Muscle of leg (tissue), 11 donors: ENCODE measurements around the gene EFCAB6. TPM values are rescaled to one million over a fixed set of nuclear protein-coding genes. Genes with fewer than 3 reads are reported as not detected.

Experiments used
- DNase-seq: peaks from one replicate; pipeline ENCODE4 v3.0.0; 2013
- H3K27ac ChIP-seq: one replicate; pipeline ENCODE4 v1.5.1; 2013; ENCODE audit warnings: mild to moderate bottlenecking, low read length, control low read depth
- H3K27me3 ChIP-seq: one replicate; pipeline ENCODE4 v1.6.1; 2013; ENCODE audit warnings: low read length; ENCODE audit not compliant: control insufficient read depth, insufficient read depth
- H3K36me3 ChIP-seq: one replicate; pipeline ENCODE4 v1.6.1; 2013; ENCODE audit warnings: low read length; ENCODE audit not compliant: control insufficient read depth, insufficient read depth
- H3K4me1 ChIP-seq: one replicate; pipeline ENCODE4 v1.6.1; 2013; ENCODE audit warnings: low read length; ENCODE audit not compliant: control insufficient read depth, insufficient read depth
- H3K4me3 ChIP-seq: one replicate; pipeline ENCODE4 v1.5.1; 2013; ENCODE audit warnings: low read length, control low read depth
- H3K9me3 ChIP-seq: replicated peaks from 2 replicates; pipeline ENCODE4 v1.6.1; 2013; ENCODE audit warnings: low read depth, low read length; ENCODE audit not compliant: control insufficient read depth
- WGBS: methylation state at CpG from one replicate; pipeline ENCODE4 v1.1.5; 2013; ENCODE audit warnings: missing lambda C conversion rate; ENCODE audit not compliant: insufficient coverage; 5-methylcytosine and 5-hydroxymethylcytosine counted together
- polyA plus RNA-seq, 8 donors: library from polyadenylated mRNA; unstranded; fragments of 120-200 nt; gene quantifications; one replicate each; pipeline versions ENCODE4 v1.2.1 to v1.2.3, GENCODE V29; 2013; ENCODE audit warnings: inconsistent platforms in 1 of 8, low replicate concordance in 1 of 8; ENCODE audit not compliant: insufficient read length in 8 of 8, insufficient read depth in 1 of 8
- total RNA-seq: library from RNA; stranded (reverse); fragments of 120-200 nt; gene quantifications from one replicate; pipeline ENCODE4 v1.2.4, GENCODE V29; 2013

EFCAB6 gene
- total and polyA plus RNA-seq, 9 donors = 0.63 to 1.6 (median 1.1) TPM

DNA sequence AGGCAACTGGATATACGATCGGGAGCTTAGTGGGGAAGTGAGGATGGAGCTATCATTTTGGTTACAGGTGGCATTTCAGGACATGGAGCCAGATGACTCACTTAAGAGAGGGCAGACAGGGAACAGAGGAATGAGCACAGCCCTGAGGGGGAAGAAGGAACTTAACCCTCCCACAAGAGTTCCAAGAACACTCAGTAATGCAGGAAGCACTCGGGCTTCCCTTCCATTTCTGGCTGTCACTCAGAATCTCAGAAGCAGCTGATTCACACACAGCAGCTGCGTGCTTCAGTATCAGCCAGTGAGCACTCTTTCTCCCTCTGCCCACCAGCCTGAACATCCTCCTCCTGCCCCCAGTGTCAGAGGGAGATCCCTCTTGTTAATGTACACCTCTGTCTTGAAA, 34.8 kb downstream of the EFCAB6 start:
- 46% methylated on average over 4 of the region's 4 CpGs for WGBS
- DNase-seq = peak; percentile 39
- Histone ChIP-seq H3K27ac (no peak overlapping the region), H3K9me3 (no peaks in the 10 kb centered on the region), H3K4me3 (no peak overlapping the region), H3K27me3 (no peaks in the 10 kb centered on the region), H3K4me1 (no peaks in the 10 kb centered on the region), H3K36me3 (no peaks in the 10 kb centered on the region)

GRCh38 chr22:43776081-43776670, 35.9 kb downstream of the EFCAB6 start:
- no peaks in the 10 kb centered on the region for H3K27me3 ChIP-seq
- DNase-seq = no peak
- H3K9me3 ChIP-seq = no peaks in the 10 kb centered on the region
- no peaks in the 10 kb centered on the region for H3K36me3 ChIP-seq
- WGBS = 96% methylated on average over 4 of the region's 9 CpGs
- no peaks in the 10 kb centered on the region for H3K4me1 ChIP-seq
- no peak overlapping the region for H3K4me3 ChIP-seq
- no peak overlapping the region for H3K27ac ChIP-seq

- no peak for DNase-seq
- H3K27me3 ChIP-seq = no peaks in the 10 kb centered on the region
- H3K4me1 ChIP-seq = no peaks in the 10 kb centered on the region
- no peaks in the 10 kb centered on the region for H3K9me3 ChIP-seq
- 79% methylated on average over 18 of the region's 21 CpGs for WGBS
- no peak overlapping the region for H3K27ac ChIP-seq
- H3K4me3 ChIP-seq = no peak overlapping the region
- H3K36me3 ChIP-seq = no peaks in the 10 kb centered on the region
Measured at GRCh38 chr22:43774318-43774915, 37.7 kb downstream of the EFCAB6 start.

- Histone ChIP-seq H3K27me3 (no peaks in the 10 kb centered on the region), H3K9me3 (no peaks in the 10 kb centered on the region), H3K27ac (no peak overlapping the region), H3K4me1 (no peaks in the 10 kb centered on the region), H3K36me3 (no peaks in the 10 kb centered on the region), H3K4me3 (no peak overlapping the region)
- WGBS = 78% methylated on average over 3 of the region's 6 CpGs
- peak; percentile 12 for DNase-seq
Measured at GRCh38 chr22:43772831-43773230, 39.3 kb downstream of the EFCAB6 start.

DNA sequence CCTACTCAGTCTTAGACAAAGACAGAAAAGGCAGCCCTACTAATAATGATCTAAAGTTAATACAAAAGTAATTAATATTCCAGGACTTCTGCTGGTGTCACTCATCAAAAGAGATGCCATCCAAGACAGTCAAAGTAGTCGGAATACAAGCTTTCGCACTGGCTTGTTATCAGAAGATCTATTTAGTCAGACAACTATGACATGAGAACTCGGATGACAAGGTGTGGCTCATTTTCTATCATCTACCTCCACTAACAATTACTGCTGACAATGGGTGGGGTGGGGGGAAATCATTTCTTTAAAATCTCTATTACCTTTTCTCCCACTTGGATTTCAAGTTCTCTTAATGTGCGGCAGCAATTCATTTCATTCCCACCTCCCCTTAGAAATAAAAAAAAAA, 56.7 kb downstream of the EFCAB6 start:
- Histone ChIP-seq H3K4me3 (no peak overlapping the region), H3K9me3 (no peaks in the 10 kb centered on the region), H3K27ac (no peak overlapping the region), H3K27me3 (no peaks in the 10 kb centered on the region), H3K36me3 (no peaks in the 10 kb centered on the region), H3K4me1 (no peaks in the 10 kb centered on the region)
- no peak for DNase-seq
- no CpG with 5 or more reads among the region's 4 CpGs for WGBS

DNA sequence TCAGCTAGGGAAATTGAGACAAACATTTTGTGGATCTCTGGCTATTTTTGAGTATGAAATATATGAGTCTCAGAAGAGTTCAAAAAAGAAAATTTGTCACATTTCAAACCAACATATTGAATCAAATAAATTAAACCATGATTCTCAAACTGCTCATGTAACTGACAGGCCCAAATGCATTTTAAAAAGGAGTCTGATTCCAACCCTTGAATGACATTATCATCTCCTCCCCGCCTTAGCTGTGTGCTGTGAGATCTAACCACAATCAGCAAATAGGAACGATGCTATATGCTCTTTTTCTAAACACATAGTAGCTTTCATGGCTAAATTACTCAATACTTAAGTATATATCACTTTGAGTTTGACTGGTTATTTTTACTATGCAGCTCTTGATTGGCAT, 57.1 kb downstream of the EFCAB6 start:
- no peaks in the 10 kb centered on the region for H3K9me3 ChIP-seq
- no peaks in the 10 kb centered on the region for H3K4me1 ChIP-seq
- no peak overlapping the region for H3K4me3 ChIP-seq
- no peaks in the 10 kb centered on the region for H3K36me3 ChIP-seq
- no CpG with 5 or more reads among the region's 2 CpGs for WGBS
- H3K27ac ChIP-seq = no peak overlapping the region
- no peaks in the 10 kb centered on the region for H3K27me3 ChIP-seq
- DNase-seq = no peak

- 36% methylated on average over 1 of the region's 5 CpGs for WGBS
- Histone ChIP-seq H3K9me3 (no peaks in the 10 kb centered on the region), H3K4me1 (no peaks in the 10 kb centered on the region), H3K27ac (no peak overlapping the region), H3K27me3 (no peaks in the 10 kb centered on the region), H3K36me3 (no peaks in the 10 kb centered on the region), H3K4me3 (no peak overlapping the region)
- no peak for DNase-seq
Measured at GRCh38 chr22:43754176-43754575, 57.9 kb downstream of the EFCAB6 start.

DNA sequence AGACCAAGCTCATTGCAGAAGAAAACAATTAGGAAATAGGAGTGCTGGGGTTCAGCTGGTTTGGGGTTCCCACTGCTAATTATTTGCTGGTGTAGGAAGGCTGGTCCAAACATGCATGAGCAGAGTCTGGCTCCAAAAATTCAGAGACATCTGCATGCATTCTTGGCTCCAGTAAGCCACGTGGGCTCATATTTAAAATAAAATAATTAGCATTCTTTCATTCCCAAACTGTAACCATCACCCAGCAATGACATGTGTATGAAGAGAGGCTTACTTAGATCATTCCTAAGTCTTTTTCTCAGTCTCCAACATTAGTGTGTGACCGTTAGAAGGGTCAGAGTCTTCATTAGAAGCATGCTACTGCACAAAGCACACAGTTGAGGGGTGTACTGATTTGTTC, 58.4 kb downstream of the EFCAB6 start:
- no peak overlapping the region for H3K4me3 ChIP-seq
- H3K36me3 ChIP-seq = no peaks in the 10 kb centered on the region
- H3K9me3 ChIP-seq = no peaks in the 10 kb centered on the region
- H3K27me3 ChIP-seq = peaks cover 3% of the 10 kb centered on the region
- DNase-seq = no peak
- WGBS = no CpG with 5 or more reads among the region's 2 CpGs
- no peaks in the 10 kb centered on the region for H3K4me1 ChIP-seq
- no peak overlapping the region for H3K27ac ChIP-seq

- no peak overlapping the region for H3K27ac ChIP-seq
- no peak overlapping the region for H3K4me3 ChIP-seq
- H3K4me1 ChIP-seq = no peaks in the 10 kb centered on the region
- 74% methylated on average over 2 of the region's 3 CpGs for WGBS
- no peaks in the 10 kb centered on the region for H3K9me3 ChIP-seq
- H3K36me3 ChIP-seq = no peaks in the 10 kb centered on the region
- no peak for DNase-seq
- H3K27me3 ChIP-seq = peaks cover 3% of the 10 kb centered on the region
Measured at GRCh38 chr22:43750751-43751150, 61.4 kb downstream of the EFCAB6 start.

DNA sequence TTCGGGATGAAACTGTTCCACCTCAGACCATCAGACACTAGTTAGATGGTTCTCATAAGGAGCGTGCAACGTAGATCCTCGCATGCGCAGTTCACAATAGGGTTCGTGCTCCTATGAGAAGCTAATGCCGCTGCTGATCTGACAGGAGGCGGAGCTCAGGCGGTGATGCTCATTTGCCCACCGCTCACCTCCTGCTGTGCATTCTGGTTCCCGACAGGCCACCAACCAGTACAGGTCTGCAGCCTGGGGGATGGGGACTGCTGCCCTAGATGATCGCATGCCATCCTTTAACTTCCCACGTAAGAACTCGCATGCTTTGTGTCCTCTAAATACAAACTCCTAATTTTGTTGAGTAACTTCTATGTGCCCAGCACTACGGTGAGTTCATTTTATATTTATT, 62.6 kb downstream of the EFCAB6 start:
- no peaks in the 10 kb centered on the region for H3K9me3 ChIP-seq
- H3K27me3 ChIP-seq = peaks cover 5% of the 10 kb centered on the region
- no peak overlapping the region for H3K4me3 ChIP-seq
- WGBS = 82% methylated on average over 13 of the region's 15 CpGs
- H3K27ac ChIP-seq = no peak overlapping the region
- DNase-seq = no peak
- H3K36me3 ChIP-seq = no peaks in the 10 kb centered on the region
- peaks cover 10% of the 10 kb centered on the region for H3K4me1 ChIP-seq

DNA sequence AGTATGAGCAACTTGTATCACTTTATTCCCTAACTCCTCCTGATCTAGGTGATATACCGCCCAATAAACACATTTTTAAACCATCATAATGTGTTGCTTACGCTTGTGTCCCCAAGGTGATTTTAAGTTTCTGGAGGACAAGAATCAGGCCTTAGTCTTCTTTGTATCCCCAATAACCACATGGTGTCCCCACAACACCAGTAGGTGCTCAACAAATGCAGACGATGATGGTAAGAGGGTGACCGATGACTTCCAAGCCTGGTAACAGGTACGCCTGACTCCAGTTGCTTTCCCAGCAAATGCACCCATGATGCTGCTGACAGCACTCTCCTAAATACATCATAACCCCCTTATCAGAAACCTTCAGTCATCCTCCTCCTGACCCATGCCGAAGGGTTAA, 64.2 kb downstream of the EFCAB6 start:
- no peaks in the 10 kb centered on the region for H3K9me3 ChIP-seq
- H3K4me3 ChIP-seq = no peak overlapping the region
- H3K27me3 ChIP-seq = peaks cover 5% of the 10 kb centered on the region
- DNase-seq = no peak
- H3K27ac ChIP-seq = no peak overlapping the region
- no peaks in the 10 kb centered on the region for H3K36me3 ChIP-seq
- H3K4me1 ChIP-seq = peaks cover 12% of the 10 kb centered on the region
- WGBS = 94% methylated on average over 4 of the region's 6 CpGs
